ENCODE measurements around the gene CLEC10A.

GRCh38 chr17:7083592-7083991, 3.5 kb upstream of the CLEC10A start:
- TF ChIP-seq CTCF (IDR thresholded peaks at IDR 0.05) (no peak), POLR2A (IDR thresholded peaks at IDR 0.05) (no peak), EP300 (IDR thresholded peaks at IDR 0.05) (no peak), POLR2AphosphoS5 (IDR thresholded peaks at IDR 0.05) (no peak)
